ENCODE data around the gene CAP2. TPM values are rescaled to one million over a fixed set of nuclear protein-coding genes. Genes with fewer than 3 reads are reported as not detected.
"Not testable (repeated sequence)": the region's sequence is repeated elsewhere in the genome, so short reads cannot be mapped to it uniquely, and the experiment has no call there.

Gene CAP2
- total RNA-seq, 1 experiment from 2014 or later = 10.9 TPM

DNA sequence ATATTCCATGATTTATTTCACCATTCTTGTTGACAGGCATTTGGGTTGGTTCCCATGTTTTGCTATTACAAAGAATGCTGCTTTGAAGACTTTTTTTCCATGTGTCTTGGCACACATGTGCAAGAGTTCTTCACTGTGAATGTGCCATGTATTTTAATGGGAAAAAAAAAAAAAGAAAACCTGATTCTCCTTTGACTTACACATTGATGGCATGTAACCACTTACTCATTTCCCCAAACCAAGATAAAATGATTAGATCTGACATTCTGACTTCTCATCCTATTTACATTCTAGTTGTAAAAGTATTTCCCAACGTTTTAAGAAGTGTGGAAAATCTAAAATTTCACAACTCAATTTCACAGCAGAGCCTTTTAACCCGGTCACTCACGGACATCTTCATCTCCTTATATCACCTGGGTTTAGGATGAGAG is 4.4 kb downstream of the CAP2 start:
- DNase-seq (ENCODE audit: low spot score) = no peak

DNA sequence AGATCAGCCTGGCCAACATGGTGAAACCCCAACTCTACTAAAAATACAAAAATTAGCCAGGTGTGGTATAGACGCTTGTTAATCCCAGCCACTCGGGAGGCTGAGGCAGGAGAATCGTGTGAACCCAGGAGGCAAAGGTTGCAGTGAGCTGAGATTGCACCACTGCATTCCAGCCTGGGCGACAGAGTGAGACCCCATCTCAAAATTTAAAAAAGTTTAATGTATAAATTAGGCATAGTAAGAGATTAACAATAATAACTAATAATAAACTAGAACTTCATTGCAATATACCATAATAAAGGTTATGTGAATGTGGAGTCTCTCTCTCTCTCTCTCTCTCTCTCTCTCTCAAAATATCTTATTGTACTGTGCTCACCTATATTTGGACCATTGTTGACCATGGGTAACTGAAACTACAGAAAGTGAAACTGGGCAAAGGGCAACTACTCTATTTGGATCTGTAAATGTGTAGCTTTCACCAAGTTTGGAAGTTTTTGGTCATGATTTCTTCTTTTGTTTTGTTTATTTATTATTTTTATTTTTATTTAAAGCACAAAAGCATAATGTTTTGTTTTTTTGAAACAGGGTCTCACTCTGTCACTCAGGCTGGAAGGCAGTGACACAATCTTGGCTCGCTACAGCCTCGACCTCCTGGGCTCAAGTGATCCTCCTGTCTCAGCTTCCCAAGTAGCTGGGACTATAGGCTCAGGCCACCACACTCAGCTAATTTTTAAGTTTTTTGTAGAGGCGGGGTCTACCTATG is 12.0 kb downstream of the CAP2 start:
- not testable (repeated sequence) for DNase-seq (ENCODE audit: low spot score)

DNA sequence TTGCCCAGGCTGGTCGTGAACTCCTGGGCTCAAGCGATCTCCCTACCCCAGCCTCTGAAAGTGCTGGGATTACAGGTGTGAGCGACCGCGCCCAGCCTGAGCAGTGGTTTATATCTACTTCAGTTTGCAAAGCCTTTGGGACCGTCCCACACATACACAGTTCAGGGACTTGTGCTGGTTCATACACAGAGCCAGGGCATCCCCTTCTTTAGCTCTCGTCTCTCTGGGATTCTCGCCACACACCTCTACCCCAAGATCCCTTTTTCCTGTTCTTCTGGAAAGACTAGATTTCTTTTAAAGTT is 12.5 kb downstream of the CAP2 start:
- no peak for DNase-seq (ENCODE audit: low spot score)

DNA sequence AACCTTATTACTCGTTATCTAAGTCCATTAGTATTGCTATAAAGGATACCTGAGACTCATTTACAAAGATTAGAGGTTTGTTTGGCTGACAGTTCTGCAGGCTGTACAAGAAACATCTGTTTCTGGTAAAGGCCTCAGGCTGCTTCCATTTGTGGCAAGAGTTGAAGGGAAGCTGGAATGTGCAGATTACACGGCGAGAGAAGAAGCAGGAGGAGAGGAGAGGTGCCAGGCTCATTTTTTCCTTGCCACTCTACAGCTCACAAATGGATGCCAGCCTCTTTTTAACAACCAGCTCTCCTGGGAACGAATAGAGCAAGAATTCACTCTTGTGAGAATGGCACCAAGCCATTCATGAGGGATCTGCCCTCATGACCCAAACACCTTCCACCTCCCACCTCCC is 14.7 kb downstream of the CAP2 start:
- DNase-seq (ENCODE audit: low spot score) = no peak

DNA sequence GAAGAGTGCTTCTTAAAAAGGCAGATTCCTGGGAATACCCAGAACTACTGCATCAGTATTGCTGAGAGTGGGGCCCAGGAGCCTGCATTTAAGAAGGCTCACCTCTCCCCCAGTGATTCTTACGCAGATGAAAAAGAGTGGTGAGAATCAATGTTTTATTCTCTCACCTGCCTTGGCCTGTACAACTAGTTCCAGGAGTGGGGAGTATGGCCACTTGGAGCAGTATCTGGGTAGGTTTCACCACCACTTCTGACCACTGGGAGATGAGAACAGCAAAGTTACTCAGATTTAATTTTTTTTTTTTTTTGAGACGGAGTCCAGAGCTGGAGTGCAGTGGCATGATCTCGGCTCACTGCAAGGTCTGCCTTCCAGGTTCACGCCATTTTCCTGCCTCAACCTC is 16.9 kb downstream of the CAP2 start:
- no peak for DNase-seq (ENCODE audit: low spot score)

DNA sequence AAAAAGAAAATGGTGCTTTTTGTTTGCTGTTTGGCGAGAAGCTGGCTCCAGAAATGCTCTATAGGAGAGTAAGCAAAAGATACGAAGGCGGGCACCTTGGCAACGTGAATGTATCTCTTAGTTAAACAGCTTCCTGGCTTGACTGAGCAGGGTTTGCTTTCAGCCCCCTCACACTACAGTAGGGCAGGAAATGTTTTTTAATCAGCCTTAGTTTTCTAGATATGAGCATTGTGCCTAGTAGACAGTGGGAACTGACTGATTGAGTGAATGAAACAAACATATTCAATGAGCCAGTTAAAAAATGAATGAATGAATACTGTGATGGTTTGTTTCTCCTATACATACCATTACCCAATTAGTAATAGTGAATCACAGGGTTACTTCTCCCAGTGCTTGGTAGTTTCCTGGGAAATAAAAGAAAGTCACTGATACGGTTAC is 19.9 kb downstream of the CAP2 start:
- DNase-seq (ENCODE audit: low spot score) = no peak

DNA sequence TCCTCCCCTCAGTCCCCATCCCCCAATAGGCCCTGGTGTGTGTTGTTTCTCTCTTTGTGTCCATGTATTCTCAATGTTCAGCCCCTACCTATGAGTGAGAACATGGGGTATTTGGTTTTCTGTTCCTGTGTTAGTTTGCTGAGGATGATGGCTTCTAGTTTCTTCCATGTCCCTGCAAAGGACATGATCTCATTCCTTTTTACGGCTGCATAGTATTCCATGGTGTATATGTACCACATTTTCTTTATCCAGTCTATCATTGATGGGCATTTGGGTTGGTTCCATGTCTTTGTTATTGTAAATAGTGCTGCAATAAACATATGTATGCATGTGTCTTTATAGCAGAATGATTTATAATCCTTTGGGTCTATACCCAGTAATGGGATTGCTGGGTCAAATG is 21.0 kb downstream of the CAP2 start:
- DNase-seq (ENCODE audit: low spot score) = not testable (repeated sequence)

DNA sequence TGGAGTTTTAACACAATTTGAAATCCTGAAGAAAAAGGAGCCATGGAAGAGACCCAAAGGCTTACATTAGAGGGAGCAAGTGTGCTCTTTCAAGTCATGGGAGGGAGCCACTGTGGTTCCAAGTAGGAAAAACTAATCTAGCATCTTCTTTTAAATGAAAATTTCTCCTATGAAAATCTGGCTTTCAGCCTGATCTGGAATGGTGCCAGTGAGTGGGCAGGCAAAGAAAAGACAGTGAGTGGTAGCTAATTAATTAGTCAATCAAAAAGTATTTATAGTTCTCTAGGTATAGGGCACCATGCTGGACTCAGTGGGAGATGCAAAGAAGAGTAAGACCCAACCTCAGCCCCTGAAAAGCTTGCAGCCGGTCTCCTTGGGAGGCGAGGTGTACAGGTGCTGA is 21.9 kb downstream of the CAP2 start:
- no peak for DNase-seq (ENCODE audit: low spot score)

DNA sequence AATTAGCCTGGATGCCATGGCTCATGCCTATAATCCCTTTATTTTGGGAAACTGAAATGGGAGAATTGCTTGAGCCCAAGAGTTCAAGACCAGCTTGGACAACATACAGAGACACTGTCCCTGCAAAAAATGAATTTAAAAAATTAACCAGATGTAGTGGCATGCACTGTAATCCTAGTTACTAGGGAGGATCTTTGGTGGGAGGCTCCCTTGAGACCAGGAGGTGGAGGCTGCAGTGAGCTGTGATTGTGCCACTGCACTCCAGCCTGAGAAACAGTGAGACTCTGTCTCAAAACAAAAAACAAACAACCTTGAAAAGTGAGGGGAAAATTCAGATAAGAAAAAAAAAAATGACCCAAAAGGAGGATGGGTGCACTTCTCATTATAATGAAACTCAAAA is 23.4 kb downstream of the CAP2 start:
- DNase-seq (ENCODE audit: low spot score) = no peak

DNA sequence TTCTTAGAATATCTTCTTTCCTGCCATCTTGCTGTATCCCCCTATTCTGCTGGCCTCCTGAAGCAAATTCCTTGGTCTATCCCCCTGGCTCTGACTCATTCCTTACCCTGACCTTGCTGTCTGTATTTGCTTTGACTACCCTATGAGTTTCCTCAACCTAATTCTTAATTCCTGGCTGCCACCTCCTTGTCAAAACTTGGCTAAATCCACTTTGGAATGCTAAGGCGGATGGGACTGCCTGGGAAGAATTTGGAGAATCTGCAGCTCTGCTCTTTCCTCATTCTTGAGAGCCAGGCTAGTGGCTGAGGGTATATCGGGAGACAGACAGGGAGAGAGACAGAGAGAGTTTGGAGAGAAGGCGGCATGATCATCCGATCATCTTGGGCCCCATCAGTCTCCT is 24.4 kb downstream of the CAP2 start:
- peak; percentile 23 for DNase-seq (ENCODE audit: low spot score)

DNA sequence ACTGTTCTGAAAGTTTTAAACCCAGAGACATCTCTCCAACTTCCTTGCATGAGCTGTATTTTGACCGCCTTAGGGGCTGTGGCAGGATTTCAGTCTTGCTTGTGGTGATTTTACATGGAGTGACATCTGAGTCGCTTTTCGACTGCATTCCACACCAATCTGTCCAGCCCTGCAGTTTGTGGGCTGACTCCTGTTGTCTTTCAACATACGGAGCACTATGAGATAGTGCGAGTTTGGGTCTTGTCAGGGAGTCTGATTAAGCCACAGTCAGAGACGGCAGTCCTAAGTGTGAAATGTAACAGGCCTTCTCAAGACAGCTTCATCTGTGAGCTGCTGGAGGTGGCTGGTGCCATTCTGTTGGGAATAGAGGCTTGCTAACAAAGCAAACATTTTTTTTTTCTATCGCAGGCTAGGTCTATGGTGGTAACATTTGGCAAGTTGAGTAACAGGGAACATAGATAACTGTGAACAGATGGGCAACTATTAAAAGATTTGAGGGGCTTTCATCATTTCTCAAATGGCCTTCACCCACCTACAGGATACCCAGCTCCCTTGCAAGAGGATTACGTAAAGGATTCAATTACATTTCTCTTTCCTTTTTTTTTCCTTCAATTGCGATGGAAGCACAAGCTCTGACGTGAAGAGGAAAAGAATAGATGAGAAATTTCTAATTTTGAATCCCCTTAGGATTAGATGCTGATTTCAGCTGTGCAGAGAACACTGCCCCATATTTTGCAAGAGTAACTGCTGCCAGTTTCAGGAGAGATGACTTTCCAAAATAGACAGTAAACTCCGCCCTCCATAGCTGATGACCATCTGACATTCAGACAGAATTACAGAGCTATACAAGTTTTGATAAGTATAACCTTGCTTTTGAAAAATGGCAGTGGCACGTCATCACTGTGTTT is 25.1 kb downstream of the CAP2 start:
- DNase-seq (ENCODE audit: low spot score) = peak; percentile 15

DNA sequence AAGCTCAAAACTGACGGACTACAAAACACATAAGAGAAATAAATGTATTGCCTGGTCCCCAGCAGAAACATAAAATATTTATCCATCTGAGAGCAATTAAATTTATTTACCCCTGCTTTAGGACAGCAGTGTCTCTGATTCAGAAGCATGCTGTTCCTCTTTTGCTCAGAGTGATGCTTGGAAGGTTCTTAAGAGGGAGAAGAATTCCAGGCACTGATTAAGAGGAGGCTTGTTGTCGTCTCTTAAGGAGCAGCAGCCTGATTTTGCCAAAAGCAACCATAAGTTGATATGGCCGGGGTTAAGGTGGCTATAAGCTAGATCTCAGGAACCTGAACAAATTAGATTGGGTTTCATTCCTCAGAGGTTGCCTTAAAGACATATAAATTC is 25.8 kb downstream of the CAP2 start:
- DNase-seq (ENCODE audit: low spot score) = no peak

DNA sequence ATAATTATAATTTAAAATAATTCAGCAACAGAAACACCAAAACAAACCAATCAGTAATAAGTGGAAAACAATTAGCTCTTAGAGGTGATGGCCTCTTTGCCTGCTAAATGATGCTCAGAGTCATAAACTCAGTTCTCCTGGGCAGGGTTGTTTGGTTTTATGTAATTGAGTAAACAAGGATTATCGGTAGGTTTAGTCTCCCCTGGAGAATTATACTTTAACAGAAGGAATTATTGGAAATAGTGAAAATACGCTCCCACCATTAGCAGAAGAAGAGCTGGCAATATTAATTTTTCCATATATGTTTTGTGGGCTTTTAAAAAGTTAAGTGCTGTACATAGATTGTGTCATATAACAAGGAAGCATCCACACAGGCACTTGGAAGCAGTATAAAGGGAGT is 27.0 kb downstream of the CAP2 start:
- no peak for DNase-seq (ENCODE audit: low spot score)

DNA sequence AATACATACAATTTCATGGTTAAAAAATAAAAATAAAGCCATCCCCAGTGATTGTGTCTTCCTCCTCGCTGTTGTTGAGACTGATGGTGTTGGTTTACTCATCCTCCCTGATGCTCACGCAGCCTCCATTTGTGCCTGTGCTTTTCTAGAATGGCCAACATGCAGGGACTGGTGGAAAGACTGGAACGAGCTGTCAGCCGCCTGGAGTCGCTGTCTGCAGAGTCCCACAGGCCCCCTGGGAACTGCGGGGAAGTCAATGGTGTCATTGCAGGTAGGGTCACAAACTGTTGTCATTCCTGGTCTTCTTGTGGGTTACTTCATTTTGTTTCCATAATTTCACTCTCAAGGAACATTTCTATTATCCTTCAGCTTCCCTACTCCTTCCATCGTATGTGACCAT is 28.0 kb downstream of the CAP2 start:
- DNase-seq (ENCODE audit: low spot score) = no peak

DNA sequence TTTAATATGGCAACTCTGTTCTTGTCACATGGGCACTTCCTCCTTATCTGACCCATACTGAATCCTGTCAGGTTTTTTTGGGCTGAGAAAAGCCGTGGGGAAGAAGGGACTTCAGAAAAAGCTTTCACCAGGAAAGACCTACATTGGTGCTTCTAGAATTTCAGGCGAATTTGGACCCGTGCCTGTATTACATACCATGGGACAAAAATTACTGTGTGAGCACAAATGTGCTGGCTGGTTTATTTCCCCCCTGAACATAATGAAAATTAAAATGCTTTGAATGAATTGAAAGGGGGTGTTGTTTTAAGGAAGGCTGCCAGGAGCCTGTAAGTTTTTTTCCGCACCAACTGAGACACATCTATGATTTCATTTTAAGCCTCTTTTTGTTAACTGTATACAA is 29.6 kb downstream of the CAP2 start:
- no peak for DNase-seq (ENCODE audit: low spot score)

DNA sequence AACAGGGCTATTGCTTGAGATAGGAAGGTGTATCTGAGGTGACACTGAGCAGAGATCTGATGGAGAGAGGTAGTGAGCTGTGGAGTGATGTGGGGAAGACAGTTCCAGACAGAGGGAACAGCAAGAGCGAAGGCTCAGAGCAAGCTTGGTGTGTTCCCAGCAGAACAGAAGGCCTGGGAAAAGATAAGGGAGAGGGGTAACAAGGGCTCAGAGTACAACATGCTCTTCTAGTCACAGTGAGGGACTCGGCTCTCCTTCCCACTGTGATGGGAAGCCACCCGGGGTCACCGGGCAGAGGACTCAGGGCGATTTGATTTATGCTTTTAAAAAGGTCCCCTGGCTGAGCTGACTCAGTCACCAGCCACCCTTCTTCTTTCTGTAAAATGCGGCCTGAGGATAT is 33.7 kb downstream of the CAP2 start:
- DNase-seq (ENCODE audit: low spot score) = no peak

DNA sequence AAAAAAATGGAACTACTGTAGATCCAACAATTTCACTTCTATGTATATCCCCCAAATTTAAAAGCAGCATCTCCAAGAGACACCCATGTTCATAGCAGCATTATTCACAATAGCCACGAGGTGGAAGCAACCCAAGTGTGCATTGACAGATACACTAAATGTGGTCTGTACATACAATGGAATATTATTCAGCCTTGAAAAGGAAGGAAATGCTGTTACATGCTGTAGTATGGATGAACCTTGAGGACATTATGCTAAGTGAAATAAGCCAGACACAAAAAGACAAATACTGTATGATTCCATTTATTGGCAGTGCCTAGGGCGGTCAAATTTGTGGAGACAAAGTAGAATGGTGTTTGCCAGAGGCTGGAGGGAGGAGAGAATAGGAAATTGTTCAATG is 34.2 kb downstream of the CAP2 start:
- DNase-seq (ENCODE audit: low spot score) = no peak

DNA sequence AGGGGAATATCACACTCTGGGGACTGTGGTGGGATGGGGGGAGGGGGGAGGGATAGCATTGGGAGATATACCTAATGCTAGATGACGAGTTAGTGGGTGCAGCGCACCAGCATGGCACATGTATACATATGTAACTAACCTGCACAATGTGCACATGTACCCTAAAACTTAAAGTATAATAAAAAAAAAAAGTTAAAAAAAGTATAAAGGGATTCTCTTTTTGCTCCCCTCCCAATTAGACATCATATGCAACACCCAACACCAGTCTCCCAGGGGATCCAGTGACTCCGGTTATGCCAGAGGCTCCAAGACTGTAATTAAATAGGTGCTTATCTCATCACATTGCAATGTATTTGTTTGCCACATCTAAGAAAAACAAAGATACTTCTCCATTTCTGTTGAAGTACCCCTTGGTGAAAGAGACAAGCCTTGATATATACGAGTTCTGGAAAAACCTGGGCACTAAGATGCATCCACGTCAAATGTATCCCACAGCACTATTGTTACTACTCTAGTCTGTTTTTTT is 35.3 kb downstream of the CAP2 start:
- DNase-seq (ENCODE audit: low spot score) = not testable (repeated sequence)

DNA sequence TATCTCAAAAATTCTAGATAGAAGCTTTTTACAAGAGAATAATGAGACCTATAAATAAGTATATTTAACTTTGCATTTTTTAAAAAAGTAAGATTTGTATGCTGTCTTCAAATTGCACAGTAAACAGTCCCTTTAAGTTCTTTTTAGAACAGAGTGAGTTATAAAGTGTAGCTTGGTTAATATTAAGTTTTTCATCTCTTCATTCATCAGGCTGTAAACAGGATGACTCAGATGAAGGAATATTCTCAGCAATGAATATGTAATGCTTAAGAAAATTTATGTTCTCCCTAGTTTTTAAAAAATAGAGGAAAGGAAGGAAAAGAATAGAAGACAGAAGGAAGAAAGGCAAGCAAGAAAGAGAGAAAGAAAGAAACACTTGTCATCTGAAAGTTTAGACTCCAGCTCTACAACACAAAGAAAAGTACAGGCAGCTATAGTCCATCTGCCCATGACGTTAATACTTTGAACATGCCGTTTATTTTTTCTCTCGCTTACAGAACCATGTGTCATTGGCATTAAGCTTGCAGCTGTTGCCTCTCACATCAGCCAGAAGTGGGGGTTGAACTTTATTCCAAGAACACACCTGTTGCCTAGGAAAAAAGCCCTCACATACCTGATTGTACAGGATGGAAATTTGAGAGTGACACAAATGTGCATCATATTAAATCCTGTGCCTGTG is 36.1 kb downstream of the CAP2 start:
- no peak for DNase-seq (ENCODE audit: low spot score)

DNA sequence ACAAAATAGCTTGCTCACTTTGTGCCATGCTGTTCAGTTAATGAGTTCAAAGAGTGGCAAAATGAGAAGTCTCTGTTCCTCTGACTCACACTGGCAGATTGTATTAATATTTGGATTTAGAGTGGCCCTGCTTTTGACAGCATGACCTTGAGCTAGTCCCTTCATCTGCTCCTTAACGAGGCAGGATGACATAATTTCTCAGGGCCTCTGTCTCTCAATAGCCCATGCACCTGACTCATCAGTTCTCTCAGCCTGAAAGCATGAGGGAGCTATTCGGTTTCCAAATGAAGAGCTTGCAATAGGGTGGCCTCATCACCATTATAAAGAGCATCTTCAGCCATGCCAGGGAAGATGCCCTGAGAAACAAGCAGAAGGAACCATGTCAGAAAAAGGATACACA is 38.2 kb downstream of the CAP2 start:
- DNase-seq (ENCODE audit: low spot score) = no peak

DNA sequence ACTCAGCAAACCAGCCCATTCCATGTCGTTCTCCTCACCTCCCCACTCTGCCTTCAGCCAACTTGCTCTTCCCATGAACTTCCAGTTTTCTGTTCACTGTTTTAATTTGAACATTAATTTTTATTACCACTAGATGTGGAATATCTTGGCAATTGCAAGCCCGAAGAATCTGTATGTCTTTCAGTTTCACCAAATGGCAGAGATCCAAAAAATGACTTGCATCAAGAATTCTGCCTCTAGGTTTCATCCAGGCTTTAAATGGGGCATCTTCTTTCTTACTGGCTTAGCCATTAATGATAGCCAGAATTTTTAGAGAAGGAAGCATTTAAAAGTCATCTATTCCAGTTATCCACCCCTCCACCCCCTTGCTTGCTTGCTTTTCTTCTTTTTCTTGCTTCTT is 39.0 kb downstream of the CAP2 start:
- DNase-seq (ENCODE audit: low spot score) = no peak

DNA sequence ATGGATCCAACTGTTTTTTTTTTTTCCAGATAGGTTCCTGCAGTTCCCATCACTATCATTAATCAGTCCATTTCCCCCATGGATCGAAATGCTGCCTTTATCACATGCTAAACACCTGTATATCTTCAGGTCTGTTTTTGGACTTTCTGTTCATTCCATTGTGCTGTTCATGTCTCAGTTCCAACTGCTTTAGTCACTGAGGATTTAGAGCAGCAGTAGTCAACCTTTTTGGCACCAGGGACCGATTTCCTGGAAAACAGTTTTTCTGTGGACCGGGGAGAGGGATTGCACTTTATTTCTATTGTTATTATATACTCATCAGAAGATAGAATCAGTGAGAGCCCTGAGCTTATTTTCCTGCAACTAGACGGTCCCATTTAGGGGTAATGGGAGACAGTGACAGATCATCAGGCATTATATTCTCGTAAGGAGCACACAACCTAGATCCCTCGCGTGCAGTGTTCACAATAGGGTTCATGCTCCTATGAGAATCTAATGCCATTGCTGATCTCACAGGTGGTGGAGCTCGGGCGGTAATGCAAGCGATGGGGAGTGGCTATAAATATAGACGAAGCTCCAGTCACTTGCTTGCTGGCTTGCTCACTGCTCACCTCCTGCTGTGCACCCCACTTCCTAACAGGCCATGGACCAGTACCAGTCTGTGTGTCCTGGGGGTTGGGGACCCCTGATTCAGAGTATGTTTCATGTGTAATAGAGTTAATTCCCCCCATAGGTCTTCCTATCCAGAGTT is 46.0 kb downstream of the CAP2 start:
- no peak for DNase-seq (ENCODE audit: low spot score)

Measured in H4 (cell line).